K562 (cell line): ENCODE data around the gene SEC61A2. TPM values are rescaled to one million over a fixed set of nuclear protein-coding genes. Genes with fewer than 3 reads are reported as not detected.
A peak's percentile ranks its signal among the peaks of the same experiment; 100 is the strongest.

Experiments
- CGGBP1 ChIP-seq: fragments of 250-450 bp; sonication (Bioruptor Pico); IDR thresholded peaks from 2 replicates; pipeline ENCODE4 v1.9.0; 2021; ENCODE audit warnings: mild to moderate bottlenecking
- CREM ChIP-seq: IDR thresholded peaks from 2 replicates; pipeline ENCODE4 v1.6.1; 2014; ENCODE audit warnings: antibody characterized with exemption, low read depth
- EP400 ChIP-seq: fragments of 450-650 bp; IDR thresholded peaks from 2 replicates; pipeline ENCODE4 v1.6.1; 2017; ENCODE audit warnings: antibody characterized with exemption, mild to moderate bottlenecking, moderate library complexity
- ETS2 ChIP-seq: IDR thresholded peaks from 2 replicates; pipeline ENCODE4 v1.6.1; 2016; ENCODE audit warnings: borderline replicate concordance, missing genetic modification characterization, mild to moderate bottlenecking, moderate library complexity, missing compliant biosample characterization; ENCODE audit not compliant: poor library complexity, severe bottlenecking
- HDAC2 ChIP-seq: fragments of 450-650 bp; IDR thresholded peaks from 2 replicates; pipeline ENCODE4 v1.6.1; 2016; ENCODE audit warnings: mild to moderate bottlenecking
- HDAC3 ChIP-seq: fragments of 450-650 bp; IDR thresholded peaks from 2 replicates; pipeline ENCODE4 v1.6.1; 2018; ENCODE audit warnings: borderline replicate concordance, mild to moderate bottlenecking, moderate library complexity; ENCODE audit not compliant: partially characterized antibody
- MEF2A ChIP-seq: IDR thresholded peaks from 2 replicates; pipeline ENCODE4 v1.6.1; 2011; ENCODE audit warnings: low read depth, mild to moderate bottlenecking, low read length, moderate library complexity; ENCODE audit not compliant: control insufficient read depth
- NBN ChIP-seq: fragments of 450-650 bp; IDR thresholded peaks from 2 replicates; pipeline ENCODE4 v1.6.1; 2016; ENCODE audit warnings: low read depth, mild to moderate bottlenecking
- POLR2B ChIP-seq: fragments of 450-650 bp; IDR thresholded peaks from 2 replicates; pipeline ENCODE4 v1.6.1; 2018; ENCODE audit warnings: low read depth; ENCODE audit not compliant: partially characterized antibody
- POLR3G ChIP-seq: IDR thresholded peaks from 2 replicates; pipeline ENCODE4 v1.6.1; 2011; ENCODE audit not compliant: insufficient read length, insufficient replicate concordance; ENCODE audit errors: extremely low read depth
- RBM34 ChIP-seq: fragments of 200-400 bp; formaldehyde crosslinking; IDR thresholded peaks from 2 replicates; pipeline ENCODE4 v1.6.1; 2018; ENCODE audit warnings: low read length, borderline replicate concordance; ENCODE audit not compliant: insufficient read depth
- RFX5 ChIP-seq: IDR thresholded peaks from 2 replicates; pipeline ENCODE4 v1.6.1; 2011; ENCODE audit warnings: low read depth, mild to moderate bottlenecking, improper control_type of control experiment, low read length
- SMAD3 ChIP-seq: fragments of 450-650 bp; formaldehyde crosslinking; conservative IDR thresholded peaks from 2 replicates; pipeline ENCODE4 v1.4.0; 2020; ENCODE audit warnings: mild to moderate bottlenecking
- TFAP4 ChIP-seq: sonication (generic); formaldehyde crosslinking; IDR thresholded peaks from 2 replicates; pipeline ENCODE4 v1.8.0; 2022; ENCODE audit warnings: missing genetic modification reagents, mild to moderate bottlenecking, moderate library complexity, borderline replicate concordance
- THRB ChIP-seq: fragments of 450-650 bp; formaldehyde crosslinking; conservative IDR thresholded peaks from 2 replicates; pipeline ENCODE4 v1.4.0; 2022; ENCODE audit warnings: mild to moderate bottlenecking, missing genetic modification characterization
- VEZF1 ChIP-seq: fragments of 200-800 bp; sonication (Bioruptor generic); IDR thresholded peaks from 2 replicates; pipeline ENCODE4 v1.6.1; 2017; ENCODE audit warnings: missing genetic modification characterization, missing compliant biosample characterization
- ZBTB8A ChIP-seq: fragments of 450-650 bp; IDR thresholded peaks from 2 replicates; pipeline ENCODE4 v1.6.1; 2018; ENCODE audit warnings: mild to moderate bottlenecking, moderate library complexity; ENCODE audit not compliant: partially characterized antibody
- ZC3H11A ChIP-seq: IDR thresholded peaks from 2 replicates; pipeline ENCODE4 v1.6.1; 2012; ENCODE audit warnings: low read depth, low read length, improper control_type of control experiment
- ZFX ChIP-seq: sonication (generic); formaldehyde crosslinking; IDR thresholded peaks from 2 replicates; pipeline ENCODE4 v1.8.0; 2022; ENCODE audit warnings: mild to moderate bottlenecking, missing genetic modification reagents, moderate library complexity
- ZNF174 ChIP-seq: fragments of 250-450 bp; sonication (Bioruptor Pico); IDR thresholded peaks from 2 replicates; pipeline ENCODE4 v1.4.0; 2020; ENCODE audit warnings: mild to moderate bottlenecking
- ZNF175 ChIP-seq: fragments of 200-800 bp; sonication (Bioruptor generic); IDR thresholded peaks from 2 replicates; pipeline ENCODE4 v1.6.1; 2016; ENCODE audit warnings: low read depth, mild to moderate bottlenecking, missing genetic modification characterization, missing compliant biosample characterization
- ZNF277 ChIP-seq: fragments of 250-450 bp; sonication (Bioruptor Pico); IDR thresholded peaks from 2 replicates; pipeline ENCODE4 v1.8.0; 2022; ENCODE audit warnings: inconsistent platforms, mild to moderate bottlenecking, moderate library complexity, borderline replicate concordance
- polyA plus RNA-seq, 8 experiments: library from polyadenylated mRNA; depleted of rRNA in 4 of 8; stranded (reverse) in 5 of 8; unstranded in 3 of 8; fragments of >200 nt; fragmentation: Nextera tagmentation in 2 of 8; fragmentation: Illumina TruSeq in 1 of 8; extraction: Ambion mirVana in 2 of 8; extraction: Trizol in 1 of 8; gene quantifications; 2 replicates each; pipeline versions ENCODE4 v1.2.1 to v1.2.3, GENCODE V29; 2011 to 2014; ENCODE audit warnings: inconsistent platforms in 1 of 8, missing spikeins in 1 of 8
- total RNA-seq, 7 experiments: library from RNA; depleted of rRNA in 6 of 7; stranded (reverse); fragments of >200 nt in 6 of 7; fragmentation: Illumina TruSeq in 2 of 7; extraction: Trizol in 2 of 7; gene quantifications; 2 replicates each; pipeline versions ENCODE4 v1.2.1 to v1.2.3, GENCODE V29; 2011 to 2021; ENCODE audit warnings: low replicate concordance in 1 of 7

The SEC61A2 gene
- total and polyA plus RNA-seq, 9 of the 15 experiments (the other 6 are each of a cell fraction or from before 2014, with no cell fraction given): 1.2 to 9.7 (median 3.9) TPM

- TF ChIP-seq THRB (CRISPR knock-in tag) (0 out of 2 replicates have a peak, but pooled peaks have one; percentile 44), SMAD3 (no peak; the same call in 1 of the 2 replicates), CGGBP1 (CRISPR knock-in tag) (peak; percentile 52; the same call in 1 of the 2 replicates), RBM34 (no peak), ETS2 (no peak), CREM (no peak), ZFX (CRISPR knock-in tag) (peak; percentile 70), ZNF174 (CRISPR knock-in tag) (no peak), MEF2A (peak; percentile 81), NBN (peak; percentile 66; the same call in 1 of the 2 replicates), ZNF277 (CRISPR knock-in tag) (no peak), EP400 (peak; percentile 97), POLR3G (no peak), RFX5 (no peak), ZBTB8A (no peak), ZC3H11A (0 out of 2 replicates have a peak, but pooled peaks have one; percentile 68), ZNF175 (CRISPR knock-in tag) (peak; percentile 71; the same call in 1 of the 2 replicates), POLR2B (peak; percentile 57), TFAP4 (peak; percentile 78; the same call in 1 of the 2 replicates), HDAC3 (peak; percentile 51), VEZF1 (CRISPR knock-in tag) (peak; percentile 84), HDAC2 (peak; percentile 63)
Observed at GRCh38 chr10:12195603-12196506, 66.4 kb downstream of the SEC61A2 start, which contains the start of the genes CDC123 and NUDT5 (continued).
